B cell (primary cell): Measurements from ENCODE around the gene HOXD4. TPM values are rescaled to one million over a fixed set of nuclear protein-coding genes. Genes with fewer than 3 reads are reported as not detected.

Experiments
- ATAC-seq: fragments of 200-7000 bp; cut with Tn5 transposase; one replicate; pipeline ENCODE4 v1.10.0; 2021; ENCODE audit warnings: low read depth, mild to moderate bottlenecking, moderate number of reproducible peaks, moderate library complexity
- CTCF ChIA-PET: fragments of 350-600 bp; sonication (Branson Sonifier 250); formaldehyde crosslinking; loops from one replicate; lab custom pipeline; 2021; ENCODE audit warnings: antibody characterized with exemption, inconsistent platforms; lab: Charles Lee
- POLR2A ChIA-PET: fragments of 350-600 bp; sonication (Branson Sonifier 250); formaldehyde crosslinking; loops from one replicate; lab custom pipeline; 2021; ENCODE audit warnings: antibody characterized with exemption; lab: Charles Lee
- DNase-seq: peaks from one replicate; pipeline ENCODE4 v3.0.0; 2013
- H2AFZ ChIP-seq: 2 replicates; pipeline ENCODE4 v1.6.1; 2012; ENCODE audit warnings: mild to moderate bottlenecking, low read depth, low read length; ENCODE audit not compliant: insufficient read depth, poor library complexity, severe bottlenecking
- H3K27ac ChIP-seq, 2 donors: 1 replicate in 1 of 2; 2 replicates in 1 of 2; pipeline ENCODE4 v1.5.1; 2012 to 2013; ENCODE audit warnings: low read length in 2 of 2, mild to moderate bottlenecking in 2 of 2, moderate library complexity in 1 of 2
- H3K27me3 ChIP-seq, 4 experiments: fragments of 200-600 bp in 1 of 4; sonication (generic) in 1 of 4; replicated peaks in 1 of 4; 1 replicate in 2 of 4; 2 replicates in 2 of 4; pipeline versions ENCODE4 v1.6.1 to v1.7.0; 2013 to 2016; ENCODE audit warnings: low read length in 3 of 4, mild to moderate bottlenecking in 2 of 4, mixed read lengths in 1 of 4, moderate library complexity in 1 of 4; ENCODE audit not compliant: insufficient read depth in 4 of 4, control insufficient read depth in 3 of 4; ENCODE audit errors: control extremely low read depth in 1 of 4
- H3K36me3 ChIP-seq, 2 experiments: replicated peaks in 1 of 2; 1 replicate in 1 of 2; 2 replicates in 1 of 2; pipeline versions ENCODE4 v1.6.1 to v1.7.1; 2013; ENCODE audit warnings: low read length in 1 of 2; ENCODE audit not compliant: insufficient read depth in 2 of 2, control insufficient read depth in 1 of 2; ENCODE audit errors: control extremely low read depth in 1 of 2, extremely low read depth in 1 of 2
- H3K4me1 ChIP-seq, 2 donors: fragments of 200-600 bp in 1 of 2; sonication (generic) in 1 of 2; 1 replicate in 1 of 2; 2 replicates in 1 of 2; pipeline versions ENCODE4 v1.5.1 to v1.6.1; 2013 to 2017; ENCODE audit warnings: low read length in 2 of 2; ENCODE audit not compliant: control insufficient read depth in 2 of 2, insufficient read depth in 2 of 2
- H3K4me2 ChIP-seq: replicated peaks from 2 replicates; pipeline ENCODE3; 2012; ENCODE audit warnings: mild to moderate bottlenecking, low read depth, low read length; ENCODE audit not compliant: poor library complexity, severe bottlenecking
- H3K4me3 ChIP-seq, 5 experiments: fragments of 200-600 bp in 1 of 5; sonication (generic) in 1 of 5; 1 replicate in 3 of 5; 2 replicates in 2 of 5; pipeline versions ENCODE4 v1.5.1 to v1.7.0; 2011 to 2016; ENCODE audit warnings: low read length in 4 of 5, mild to moderate bottlenecking in 4 of 5, low read depth in 2 of 5, control low read depth in 1 of 5, moderate library complexity in 1 of 5; ENCODE audit not compliant: insufficient read depth in 1 of 5; ENCODE audit errors: control extremely low read depth in 1 of 5, extremely low read depth in 1 of 5
- H3K79me2 ChIP-seq: fragments of 200-600 bp; sonication (generic); one replicate; pipeline ENCODE4 v1.6.0; 2016; ENCODE audit warnings: low read length; ENCODE audit not compliant: control insufficient read depth, insufficient read depth
- H3K9ac ChIP-seq: fragments of 200-600 bp; sonication (generic); 2 replicates; pipeline ENCODE4 v1.6.1; 2017; ENCODE audit warnings: mild to moderate bottlenecking, low read length, moderate library complexity
- H3K9me3 ChIP-seq, 3 donors: one replicate each; pipeline versions ENCODE4 v1.6.1 to v1.7.1; 2013; ENCODE audit warnings: low read length in 2 of 3; ENCODE audit not compliant: control insufficient read depth in 2 of 3, insufficient read depth in 1 of 3; ENCODE audit errors: control extremely low read depth in 1 of 3
- H4K20me1 ChIP-seq: 2 replicates; pipeline ENCODE4 v1.6.0; 2012; ENCODE audit warnings: mild to moderate bottlenecking, low read length; ENCODE audit not compliant: insufficient read depth, control insufficient read depth, poor library complexity, severe bottlenecking
- H3K27ac Mint-ChIP-seq: one replicate; pipeline ENCODE4 v1.8.0; 2021; ENCODE audit warnings: mixed read lengths
- H3K27me3 Mint-ChIP-seq: one replicate; pipeline ENCODE4 v1.8.0; 2021; ENCODE audit warnings: mixed read lengths
- H3K4me1 Mint-ChIP-seq: one replicate; pipeline ENCODE4 v1.8.0; 2021; ENCODE audit warnings: mixed read lengths
- H3K4me3 Mint-ChIP-seq: one replicate; pipeline ENCODE4 v1.8.0; 2021; ENCODE audit warnings: mixed read lengths
- H3K9me3 Mint-ChIP-seq: one replicate; pipeline ENCODE4 v1.8.0; 2022; ENCODE audit warnings: mixed read lengths; ENCODE audit not compliant: insufficient read depth
- EZH2 ChIP-seq: IDR thresholded peaks from 2 replicates; pipeline ENCODE4 v1.6.1; 2012; ENCODE audit warnings: borderline replicate concordance, low read depth, mild to moderate bottlenecking, moderate library complexity, low read length; ENCODE audit not compliant: insufficient read depth, poor library complexity, severe bottlenecking
- WGBS: methylation state at CpG from one replicate; pipeline ENCODE4 v1.1.5; 2013; ENCODE audit warnings: missing lambda C conversion rate; ENCODE audit not compliant: insufficient coverage; 5-methylcytosine and 5-hydroxymethylcytosine counted together
- intact Hi-C: fragments of 100-400 bp; cut with micrococcal nuclease; formaldehyde crosslinking; loops from one replicate; pipeline ENCODE4 v1.10.0; 2022
- polyA plus RNA-seq: library from polyadenylated mRNA; depleted of rRNA; stranded (reverse); fragments of >200 nt; gene quantifications from 2 replicates; pipeline ENCODE4 v1.2.3, GENCODE V29; 2012
- total RNA-seq, 2 donors: library from RNA; stranded (reverse); fragments of 120-200 nt in 1 of 2; gene quantifications; 1 replicate in 1 of 2; 2 replicates in 1 of 2; pipeline versions ENCODE4 v1.2.3 to v1.2.4, GENCODE V29; 2013 to 2022
- TF ChIP-seq, protein P1 (sequence below): fragments of 200-600 bp; IDR thresholded peaks from one replicate; pipeline ENCODE4 v1.8.0; 2022; ENCODE audit warnings: antibody characterized with exemption, mild to moderate bottlenecking

HOXD4 gene
- total and polyA plus RNA-seq, 2 donors (not counting 1 experiment from before 2014, with no cell fraction given) = not detected

- no peak overlapping the region for H3K9ac ChIP-seq
- TF ChIP-seq EZH2 = no peak
- H3K27ac ChIP-seq = no peak overlapping the region
- ChIA-PET POLR2A (no interaction called here), CTCF (interaction anchor here (0.8 to 4.6 kb wide), 8 partner anchors 29 to 1346 kb away, joined by 3 to 110 read pairs (median 8); no protein-coding TSS in a partner anchor)
- H4K20me1 ChIP-seq = no peaks in the 10 kb centered on the region
- ATAC-seq (no peak), DNase-seq (no peak)
- peaks cover 18 to 43% of the 10 kb centered on the region in 2 donors for H3K4me1 ChIP-seq
- H3K9me3 Mint-ChIP-seq = no peaks in the 10 kb centered on the region
- peaks cover 19% of the 10 kb centered on the region for H3K4me1 Mint-ChIP-seq
- intact Hi-C loops = loop anchor here (5.0 kb wide), 1 partner anchor 1037 kb away; no protein-coding TSS in a partner anchor
- no peak overlapping the region for H3K27ac Mint-ChIP-seq
- H3K4me3 ChIP-seq = no peak overlapping the region
- no peaks in the 10 kb centered on the region for H3K79me2 ChIP-seq
- 28% methylated on average over 8 of the region's 9 CpGs for WGBS
- no peaks in the 10 kb centered on the region for H3K36me3 ChIP-seq
- H3K27me3 ChIP-seq = peaks cover 0 to 89% (median 67%) of the 10 kb centered on the region in 4 experiments
- peaks cover 0 to 53% (median 0%) of the 10 kb centered on the region in 3 donors for H3K9me3 ChIP-seq
- peaks cover 69% of the 10 kb centered on the region for H3K27me3 Mint-ChIP-seq
- H3K4me3 Mint-ChIP-seq = no peak overlapping the region
- no peak overlapping the region for H3K4me2 ChIP-seq
- no peak overlapping the region for H2AFZ ChIP-seq
Observed at GRCh38 chr2:176124947-176125771, 26.2 kb upstream of the HOXD4 start.

DNA sequence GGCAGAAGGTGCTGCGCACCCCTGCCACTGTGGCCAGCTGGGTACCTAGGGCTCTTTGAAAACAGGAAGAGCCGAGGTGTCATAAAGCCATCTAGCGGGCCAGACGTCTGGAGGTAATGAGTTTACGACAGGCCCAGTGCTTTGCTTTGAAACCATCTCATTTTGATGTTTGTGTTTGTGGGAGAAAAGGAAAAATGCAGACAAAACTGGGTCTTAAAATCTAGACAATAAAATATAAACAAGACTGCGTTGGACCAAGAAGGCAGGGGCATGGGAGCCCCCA lies 25.6 kb upstream of the HOXD4 start:
- no peak overlapping the region for H3K4me2 ChIP-seq
- H3K79me2 ChIP-seq = no peaks in the 10 kb centered on the region
- DNase-seq (no peak), ATAC-seq (no peak)
- H3K9me3 Mint-ChIP-seq = no peaks in the 10 kb centered on the region
- H3K9ac ChIP-seq = no peak overlapping the region
- H3K9me3 ChIP-seq = peaks cover 0 to 50% (median 0%) of the 10 kb centered on the region in 3 donors
- H3K27me3 Mint-ChIP-seq = peaks cover 64% of the 10 kb centered on the region
- H3K4me1 Mint-ChIP-seq = peaks cover 21% of the 10 kb centered on the region
- no peak overlapping the region for H2AFZ ChIP-seq
- no peak for TF ChIP-seq EZH2
- TF ChIP-seq, protein P1, sequence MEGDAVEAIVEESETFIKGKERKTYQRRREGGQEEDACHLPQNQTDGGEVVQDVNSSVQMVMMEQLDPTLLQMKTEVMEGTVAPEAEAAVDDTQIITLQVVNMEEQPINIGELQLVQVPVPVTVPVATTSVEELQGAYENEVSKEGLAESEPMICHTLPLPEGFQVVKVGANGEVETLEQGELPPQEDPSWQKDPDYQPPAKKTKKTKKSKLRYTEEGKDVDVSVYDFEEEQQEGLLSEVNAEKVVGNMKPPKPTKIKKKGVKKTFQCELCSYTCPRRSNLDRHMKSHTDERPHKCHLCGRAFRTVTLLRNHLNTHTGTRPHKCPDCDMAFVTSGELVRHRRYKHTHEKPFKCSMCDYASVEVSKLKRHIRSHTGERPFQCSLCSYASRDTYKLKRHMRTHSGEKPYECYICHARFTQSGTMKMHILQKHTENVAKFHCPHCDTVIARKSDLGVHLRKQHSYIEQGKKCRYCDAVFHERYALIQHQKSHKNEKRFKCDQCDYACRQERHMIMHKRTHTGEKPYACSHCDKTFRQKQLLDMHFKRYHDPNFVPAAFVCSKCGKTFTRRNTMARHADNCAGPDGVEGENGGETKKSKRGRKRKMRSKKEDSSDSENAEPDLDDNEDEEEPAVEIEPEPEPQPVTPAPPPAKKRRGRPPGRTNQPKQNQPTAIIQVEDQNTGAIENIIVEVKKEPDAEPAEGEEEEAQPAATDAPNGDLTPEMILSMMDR = no peak
- no peaks in the 10 kb centered on the region for H4K20me1 ChIP-seq
- H3K27me3 ChIP-seq = peaks cover 0 to 86% (median 64%) of the 10 kb centered on the region in 4 experiments
- H3K4me3 ChIP-seq = no peak overlapping the region
- no peak overlapping the region for H3K4me3 Mint-ChIP-seq
- H3K27ac ChIP-seq = no peak overlapping the region
- 18% methylated on average over 4 of the region's 6 CpGs for WGBS
- intact Hi-C loops = loop anchor here (1.0 to 5.0 kb wide), 2 partner anchors 429 to 1037 kb away; no protein-coding TSS in a partner anchor
- H3K36me3 ChIP-seq = no peaks in the 10 kb centered on the region
- CTCF ChIA-PET = interaction anchor here (0.8 to 4.6 kb wide), 10 partner anchors 13 to 1345 kb away, joined by 3 to 110 read pairs (median 8); no protein-coding TSS in a partner anchor
- no peak overlapping the region for H3K27ac Mint-ChIP-seq
- H3K4me1 ChIP-seq = peaks cover 21 to 48% of the 10 kb centered on the region in 2 donors
- POLR2A ChIA-PET = no interaction called here
